HG03045 (cell line): Measurements from ENCODE around the gene TMEM158.

Experiments used
- ATAC-seq: cut with Tn5 transposase; IDR thresholded peaks from one replicate; pipeline ENCODE4 v1.9.1; 2021; ENCODE audit warnings: mild to moderate bottlenecking, moderate library complexity; ENCODE audit not compliant: unreplicated experiment

Gene TMEM158

DNA sequence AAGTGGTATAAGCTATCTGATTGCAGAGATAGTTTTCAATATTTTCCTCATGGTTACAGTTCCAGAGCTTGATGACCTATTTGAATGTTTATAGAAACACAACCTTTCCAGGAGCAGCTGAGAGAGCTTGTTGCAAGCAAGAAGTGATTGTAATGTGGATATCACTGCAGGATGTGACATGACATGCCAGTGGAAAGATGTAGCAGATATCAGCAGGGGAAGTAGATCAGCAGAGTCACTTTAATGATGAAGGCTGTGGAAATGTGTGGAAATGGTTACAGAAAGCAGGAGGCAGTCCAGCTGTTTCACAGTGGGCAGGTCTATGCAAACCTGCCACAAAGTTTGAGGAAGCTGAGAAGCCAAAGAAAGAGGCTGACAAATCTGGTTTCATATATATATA is 21.0 kb downstream of the TMEM158 start:
- ATAC-seq, result no peak

DNA sequence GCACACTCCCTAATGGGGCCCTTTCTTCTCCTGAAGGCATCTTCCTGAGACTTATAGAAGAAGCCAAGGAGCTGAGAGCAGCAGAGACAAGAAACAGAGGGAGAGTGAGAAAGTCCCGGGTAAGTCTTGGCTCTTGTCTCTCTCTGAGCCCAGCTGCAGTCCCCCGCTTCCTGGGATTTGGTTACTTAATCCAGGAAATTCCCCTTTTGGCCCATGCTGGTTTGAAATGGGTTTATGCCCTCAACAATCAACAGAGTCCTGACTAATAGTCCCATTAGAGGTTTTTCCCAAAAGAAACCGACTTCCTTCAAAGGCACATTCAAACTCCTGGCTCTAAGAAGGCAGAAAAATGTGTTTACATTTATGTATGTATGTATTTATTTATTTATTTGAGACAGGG is 22.0 kb downstream of the TMEM158 start:
- no peak for ATAC-seq

DNA sequence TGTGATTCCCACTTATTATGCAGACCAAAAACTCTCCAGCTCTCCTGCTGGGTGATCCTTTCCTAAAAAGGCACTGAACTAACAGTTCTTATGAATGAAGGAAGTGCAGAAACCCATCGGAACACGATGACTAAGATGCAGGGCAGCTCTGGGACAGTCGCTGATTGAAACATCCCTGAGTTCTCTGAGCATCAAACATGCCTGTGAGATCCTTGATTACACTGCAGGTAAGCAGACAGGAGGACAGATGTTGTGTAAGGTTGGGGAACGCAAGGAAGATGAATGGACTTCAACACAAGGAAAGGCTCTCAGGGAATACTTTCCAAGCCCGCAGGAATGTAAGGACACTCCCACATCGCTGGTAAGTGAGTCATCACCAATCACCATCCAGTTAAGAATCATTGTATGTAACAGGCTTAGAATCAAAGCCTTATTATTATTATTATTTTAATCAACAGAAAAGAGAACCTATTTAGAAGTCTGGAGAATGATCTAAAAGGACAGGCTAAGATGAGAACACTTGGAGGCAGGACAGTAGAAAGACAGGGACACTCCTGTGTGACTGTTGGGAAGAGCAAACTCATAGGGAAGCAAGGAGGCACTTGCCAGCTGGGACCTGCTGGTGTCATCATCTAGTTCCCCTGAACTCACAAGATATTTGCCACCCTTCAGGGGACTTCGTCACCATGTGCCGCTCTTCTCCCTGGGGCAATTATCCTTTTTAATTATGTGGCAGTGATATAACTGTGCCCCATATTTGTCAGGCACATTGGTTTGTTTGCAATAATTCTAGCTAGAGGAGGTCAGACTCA is 26.0 kb downstream of the TMEM158 start:
- no peak for ATAC-seq

DNA sequence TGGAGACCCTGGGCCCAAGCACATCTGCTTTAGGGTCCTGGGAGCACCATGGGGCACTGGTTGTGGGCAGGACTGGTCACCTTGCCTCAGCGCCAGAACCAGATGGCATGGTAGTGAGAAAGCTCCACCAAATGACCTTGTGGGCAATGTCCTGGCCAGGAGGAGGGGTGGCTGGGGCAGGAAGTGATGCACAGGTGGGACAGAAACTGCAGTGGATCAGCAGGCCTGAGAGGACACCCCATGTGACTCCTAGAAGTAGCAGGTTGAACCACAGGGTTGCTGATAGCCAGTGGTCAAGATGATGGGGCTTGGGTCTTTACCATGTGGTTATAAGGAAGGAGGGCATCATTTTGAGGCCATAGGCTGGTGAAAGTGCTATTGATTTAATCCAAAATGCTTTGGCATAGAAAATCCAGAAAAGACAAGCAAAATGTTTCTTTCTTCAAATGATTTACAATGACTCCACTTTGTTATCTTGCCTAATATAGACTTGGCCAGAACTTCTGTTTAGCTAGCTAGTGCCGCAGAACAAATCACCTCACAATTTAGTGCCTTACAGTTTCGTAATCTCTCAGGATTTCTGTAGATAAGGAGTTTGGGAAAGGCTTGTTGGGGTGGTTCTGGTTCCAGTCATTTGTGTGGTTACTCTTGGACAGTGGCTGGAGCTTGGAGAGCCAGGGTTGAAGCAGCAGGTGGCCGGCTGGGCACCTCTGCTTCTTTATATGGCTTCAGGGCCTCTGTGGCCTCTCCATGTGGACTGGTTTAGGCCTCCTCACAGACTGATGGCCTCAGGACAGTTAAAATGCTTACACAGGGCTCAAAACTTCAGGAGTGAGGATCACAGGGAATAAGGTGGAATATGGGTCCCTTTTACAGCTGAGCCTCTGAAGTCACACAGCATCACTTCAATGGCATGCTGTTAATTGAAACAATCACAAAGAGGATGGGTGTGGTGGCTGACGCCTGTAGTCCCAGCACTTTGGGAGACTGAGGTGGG is 27.5 kb downstream of the TMEM158 start:
- no peak for ATAC-seq

DNA sequence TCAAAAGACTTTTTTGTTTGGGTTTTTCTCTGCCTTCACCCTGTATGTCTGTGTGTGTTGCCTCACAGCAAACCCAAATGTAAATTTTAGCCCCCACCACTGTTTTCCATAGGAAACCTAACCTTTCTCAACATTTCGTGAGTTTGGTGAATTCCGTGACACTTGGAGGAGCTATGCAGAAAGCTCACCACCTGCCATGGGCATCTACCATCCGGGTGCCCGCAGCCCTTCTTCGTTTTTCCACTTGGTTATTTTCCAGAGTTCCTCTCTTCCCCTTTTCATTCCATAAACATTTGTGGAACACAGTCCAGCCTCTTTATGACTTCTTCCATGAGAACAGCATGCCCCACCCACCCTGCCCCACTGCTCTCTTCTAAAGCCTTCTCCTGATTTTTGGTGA is 31.3 kb downstream of the TMEM158 start:
- no peak for ATAC-seq

DNA sequence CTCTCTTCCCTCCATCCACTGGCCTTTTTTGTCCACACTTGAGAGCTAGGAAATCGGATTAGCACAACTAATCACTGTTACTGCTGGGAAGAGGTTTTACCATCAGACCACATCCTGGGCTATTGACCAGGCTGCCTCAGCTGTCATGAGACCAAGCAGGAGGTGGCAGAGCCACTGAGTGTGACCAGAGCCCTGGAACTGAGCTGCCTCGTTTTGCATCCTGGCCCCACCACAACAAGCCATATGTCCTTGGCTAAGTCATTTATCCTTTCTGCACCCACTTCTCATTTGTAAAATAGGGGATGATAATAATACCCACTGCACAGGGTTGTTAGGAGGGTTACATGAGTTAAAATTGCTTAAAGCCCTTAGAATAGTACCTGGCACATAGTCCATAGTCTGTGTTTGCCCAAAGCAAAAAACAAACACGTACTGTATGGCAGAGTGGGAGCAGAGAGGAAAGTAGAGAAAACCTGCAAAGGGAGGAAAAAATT is 34.1 kb downstream of the TMEM158 start:
- no peak for ATAC-seq

DNA sequence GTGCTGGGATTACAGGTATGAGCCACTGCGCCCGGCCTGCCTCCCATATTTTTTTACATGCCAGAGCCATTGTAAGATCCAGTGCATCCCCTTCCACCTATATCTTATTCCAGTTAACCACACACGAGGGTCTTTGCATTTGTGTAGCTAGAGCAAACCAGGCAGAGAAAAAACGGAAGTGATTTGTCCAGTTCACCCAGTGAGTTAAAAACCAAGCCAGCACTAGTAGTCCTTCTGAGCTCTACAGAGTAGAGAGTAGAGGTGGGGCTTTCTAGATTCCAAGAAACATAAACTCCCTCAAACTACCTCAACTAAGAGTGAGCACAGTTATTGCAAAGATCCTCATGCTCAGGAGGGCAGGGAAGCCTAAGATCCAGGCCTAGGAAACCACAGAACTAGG is 34.7 kb downstream of the TMEM158 start:
- no peak for ATAC-seq

DNA sequence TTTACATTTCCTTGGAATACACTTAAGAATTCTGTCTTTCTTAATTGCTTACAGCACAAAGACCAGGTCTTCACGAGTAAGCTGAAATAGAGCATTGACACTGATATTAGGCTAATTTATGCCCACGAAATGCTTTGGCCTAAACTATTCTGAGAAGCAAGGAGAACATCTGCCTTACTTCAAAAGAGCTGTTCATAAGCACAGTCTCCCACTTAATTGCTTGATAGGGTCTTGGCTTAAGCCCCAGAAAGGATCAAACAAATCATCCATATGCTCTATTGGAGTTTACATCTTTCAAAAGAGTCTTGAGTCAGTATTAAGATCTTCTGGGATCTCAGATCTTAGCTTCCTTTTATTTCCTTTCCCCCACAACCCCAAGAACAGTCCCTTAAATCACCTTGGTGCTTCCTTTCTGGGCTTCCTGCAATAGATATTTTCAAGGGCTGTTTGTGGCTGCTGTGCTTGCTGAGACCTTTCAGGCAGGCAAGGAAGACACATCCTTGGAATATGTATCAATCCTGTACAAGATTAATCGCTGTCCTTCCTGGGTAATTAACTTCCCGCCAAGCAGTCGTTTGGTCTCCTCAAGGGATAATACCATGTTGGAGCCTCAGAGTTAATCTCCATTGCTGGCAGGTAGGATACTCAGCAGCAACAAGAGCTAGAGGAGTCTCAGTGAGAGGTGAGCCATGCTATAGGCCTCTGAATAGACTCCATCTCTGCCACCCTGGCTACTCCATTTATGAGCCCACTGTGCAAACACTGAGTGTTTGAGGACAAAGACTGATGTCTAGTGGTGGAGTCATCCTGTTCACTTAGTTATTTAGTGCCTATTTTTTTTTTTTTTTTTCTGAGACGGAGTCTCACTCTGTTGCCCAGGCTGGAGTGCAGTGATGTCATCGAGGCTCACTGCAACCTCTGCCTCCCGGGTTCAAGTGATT is 37.1 kb downstream of the TMEM158 start:
- no peak for ATAC-seq

DNA sequence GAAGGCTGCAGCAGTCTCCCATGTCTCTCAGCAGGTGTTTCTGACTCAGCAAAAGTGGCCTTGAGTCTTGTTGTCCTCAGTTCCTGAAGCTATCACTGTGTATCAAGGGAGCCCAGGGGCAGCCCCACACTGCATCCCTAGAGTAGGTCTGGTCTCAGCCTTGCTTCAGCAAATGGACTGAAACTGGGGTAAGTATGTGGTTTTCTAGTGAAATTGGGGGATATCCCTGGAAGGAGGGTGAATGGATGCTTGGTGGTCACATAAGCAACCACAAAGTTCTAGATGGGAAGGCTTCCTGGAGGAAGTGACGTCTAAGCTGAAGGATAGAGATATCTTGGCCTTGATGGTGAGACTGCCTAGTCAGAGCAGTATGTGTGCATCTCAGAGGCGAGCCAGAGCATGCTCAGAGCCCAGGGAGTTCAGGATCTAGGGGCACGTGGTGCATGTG is 38.4 kb downstream of the TMEM158 start:
- no peak for ATAC-seq

DNA sequence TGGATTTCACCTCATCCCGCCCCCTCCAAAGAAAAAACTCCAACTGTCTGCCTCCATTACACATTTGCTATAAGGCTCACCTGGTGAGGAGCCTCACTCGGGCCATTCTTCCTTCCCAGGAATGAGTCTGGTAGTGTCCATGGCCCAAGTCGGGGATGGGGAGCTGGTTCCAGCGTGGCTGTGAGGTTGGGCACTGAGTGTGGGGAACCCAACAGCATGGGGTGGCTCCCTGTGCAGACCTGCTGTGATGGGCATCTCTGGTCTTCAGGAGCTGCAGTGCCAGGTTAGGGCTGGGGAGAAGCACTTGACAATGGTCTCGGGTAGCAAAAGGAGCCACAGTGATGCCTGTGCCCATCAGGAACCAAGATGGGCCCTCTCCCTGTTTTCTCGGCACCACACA is 39.2 kb downstream of the TMEM158 start:
- no peak for ATAC-seq

DNA sequence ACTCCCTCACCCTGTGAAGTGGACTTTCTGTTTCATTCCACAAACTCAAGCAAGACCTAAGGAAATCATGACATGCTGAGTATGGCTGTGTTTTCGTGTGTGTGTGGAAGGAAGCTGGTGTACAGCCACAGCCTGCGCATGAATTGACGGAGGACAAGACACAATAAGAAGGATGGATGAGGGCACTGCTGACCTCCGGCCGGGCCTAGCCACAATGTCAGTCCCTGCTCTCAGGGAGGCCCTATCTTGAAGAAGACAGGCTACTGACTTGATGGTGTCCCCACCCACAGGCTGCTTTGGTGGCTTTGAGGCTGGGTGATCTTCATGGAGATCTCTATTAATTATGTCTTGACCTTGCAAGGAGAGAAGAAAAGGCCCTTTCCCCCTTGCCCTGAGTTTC is 40.6 kb downstream of the TMEM158 start:
- ATAC-seq, result no peak

DNA sequence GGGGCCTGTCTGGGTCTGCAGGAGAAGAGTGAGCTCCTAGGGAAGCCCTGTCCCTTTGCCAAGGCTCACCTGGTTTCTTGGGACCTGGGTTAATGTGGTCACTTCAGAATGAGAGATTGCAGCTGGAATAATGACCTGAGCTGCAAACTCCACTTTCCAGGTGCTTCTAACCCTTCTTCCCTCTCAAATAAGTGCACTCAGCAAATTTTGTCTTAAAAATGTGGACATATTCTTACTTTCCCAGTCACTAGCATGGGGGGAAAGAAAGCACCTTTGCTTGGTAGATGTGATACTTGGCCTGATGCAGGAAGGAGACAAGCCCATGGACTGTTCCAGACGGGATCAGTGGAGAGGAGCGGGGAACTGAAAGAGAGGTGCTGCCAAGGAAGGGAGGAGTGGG is 41.0 kb downstream of the TMEM158 start:
- ATAC-seq, result no peak

DNA sequence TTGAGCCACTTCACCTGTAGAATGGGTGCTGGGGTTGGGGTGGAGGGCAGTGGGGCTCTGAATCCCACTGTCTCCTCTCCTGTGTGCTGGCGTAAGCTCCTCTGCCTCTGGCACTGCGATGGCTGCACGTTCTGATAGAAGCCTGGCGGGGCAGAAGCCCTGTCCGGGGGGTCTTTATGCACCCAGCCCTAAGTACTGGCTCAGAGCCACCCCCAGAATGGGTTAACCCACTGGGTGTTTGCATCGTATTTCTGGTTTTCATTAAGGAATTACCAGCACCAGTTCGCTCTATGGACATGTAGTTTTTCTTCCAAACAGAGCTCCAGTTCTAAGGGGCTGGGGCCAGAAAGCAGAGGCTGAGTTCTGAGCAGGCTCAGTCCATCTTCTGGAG is 42.2 kb downstream of the TMEM158 start:
- no peak for ATAC-seq

DNA sequence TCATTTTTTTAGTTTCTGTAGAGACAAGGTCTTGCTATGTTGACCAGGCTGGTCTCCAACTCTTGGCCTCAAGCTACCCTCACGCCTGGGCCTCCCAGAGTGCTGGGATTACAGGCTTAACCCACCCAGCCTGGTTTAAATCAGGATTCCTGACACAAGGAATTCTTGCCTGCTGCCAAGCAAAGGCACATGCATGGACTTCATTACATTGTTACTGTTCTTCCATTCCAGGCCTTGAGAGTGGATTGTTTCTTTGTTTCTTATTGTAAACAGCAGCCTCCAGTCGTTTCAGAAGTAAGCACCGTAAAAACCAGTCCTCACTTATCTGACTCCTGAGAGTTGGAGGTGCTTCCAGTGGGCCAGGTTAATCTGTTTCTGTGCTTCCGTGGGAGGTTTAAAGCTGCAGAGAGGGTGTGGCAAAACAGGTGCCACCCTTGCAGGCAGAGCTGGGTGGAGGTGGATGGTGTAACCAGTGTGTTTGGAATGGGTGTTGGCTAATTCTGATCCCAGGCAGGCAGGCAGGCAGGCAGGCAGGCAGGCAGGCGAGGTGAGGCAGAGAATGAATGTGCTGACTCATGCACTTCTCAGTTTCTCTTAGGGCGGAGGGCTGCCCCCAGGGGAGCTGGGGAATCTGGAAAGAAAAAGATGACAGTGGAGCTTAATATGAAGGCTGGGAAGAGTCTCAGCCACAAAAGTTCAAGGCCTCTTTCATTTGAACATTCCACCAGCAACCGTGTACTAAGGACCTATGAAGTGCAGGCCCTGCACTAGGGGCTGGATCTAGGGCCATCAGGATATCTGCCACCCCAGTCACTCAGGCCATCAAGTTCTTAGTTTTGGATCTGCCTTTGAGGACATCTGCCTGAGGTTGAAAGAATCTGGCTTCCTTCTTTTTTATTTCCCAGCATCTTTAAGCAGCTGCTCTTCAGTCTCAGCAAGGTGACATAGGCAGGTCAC is 42.9 kb downstream of the TMEM158 start:
- no peak for ATAC-seq

DNA sequence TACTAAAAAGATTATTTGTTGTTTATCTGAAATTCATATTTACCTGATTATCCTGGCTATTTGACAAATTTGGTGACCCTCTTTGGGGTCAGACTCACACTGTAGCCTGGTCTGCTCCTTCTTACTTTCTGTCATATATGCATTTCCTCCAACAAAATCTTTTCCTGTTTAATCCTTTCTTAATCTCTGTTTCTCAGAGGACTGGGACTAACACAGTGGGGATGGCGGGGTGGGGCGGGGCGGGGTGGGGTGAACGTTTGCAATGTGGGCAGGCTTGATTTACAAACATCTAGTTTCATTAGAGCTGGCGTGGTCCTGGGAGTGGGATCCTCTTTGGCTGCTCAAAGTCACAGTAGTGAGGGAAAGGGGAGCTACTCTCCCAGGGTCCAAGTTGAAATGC is 44.6 kb downstream of the TMEM158 start:
- ATAC-seq, result no peak

DNA sequence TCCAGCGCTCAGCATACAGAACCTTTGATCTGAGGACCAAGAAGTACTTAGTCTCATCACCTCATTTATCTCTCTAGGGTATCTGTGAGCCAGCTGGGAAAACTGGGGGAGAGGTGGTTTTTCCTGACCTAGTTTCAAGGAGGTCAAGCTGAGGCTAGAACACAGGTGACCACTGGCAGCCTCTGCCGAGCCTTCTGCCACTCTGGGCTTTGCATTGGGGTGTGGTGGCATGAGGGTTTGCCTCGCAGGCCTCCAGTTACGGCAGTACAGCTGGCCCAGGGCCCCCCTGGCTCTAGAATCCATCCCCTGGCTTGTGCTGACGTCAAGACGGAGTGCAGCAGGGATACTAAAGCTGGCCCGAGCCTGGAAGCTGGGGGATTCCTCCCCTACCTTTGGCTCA is 45.2 kb downstream of the TMEM158 start:
- no peak for ATAC-seq

DNA sequence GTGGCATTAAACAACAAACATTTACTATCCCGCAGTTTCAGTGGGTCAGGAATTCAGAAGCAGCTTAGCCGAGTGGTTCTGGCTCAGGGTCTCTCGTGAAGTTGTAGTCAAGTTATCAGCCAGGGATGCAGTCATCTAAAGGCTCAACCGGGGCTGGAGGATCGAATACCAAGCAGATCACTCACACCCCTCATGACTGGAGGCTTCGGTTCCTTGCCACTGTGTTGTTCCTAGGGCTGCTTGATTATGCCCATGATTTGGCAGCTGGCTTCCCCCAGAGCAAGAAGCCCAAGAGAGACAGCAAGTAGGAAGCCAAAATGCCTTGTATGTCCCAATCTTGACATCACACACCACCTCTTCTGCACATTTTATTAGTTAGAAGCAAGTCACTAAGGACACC is 46.0 kb downstream of the TMEM158 start:
- ATAC-seq, result no peak

DNA sequence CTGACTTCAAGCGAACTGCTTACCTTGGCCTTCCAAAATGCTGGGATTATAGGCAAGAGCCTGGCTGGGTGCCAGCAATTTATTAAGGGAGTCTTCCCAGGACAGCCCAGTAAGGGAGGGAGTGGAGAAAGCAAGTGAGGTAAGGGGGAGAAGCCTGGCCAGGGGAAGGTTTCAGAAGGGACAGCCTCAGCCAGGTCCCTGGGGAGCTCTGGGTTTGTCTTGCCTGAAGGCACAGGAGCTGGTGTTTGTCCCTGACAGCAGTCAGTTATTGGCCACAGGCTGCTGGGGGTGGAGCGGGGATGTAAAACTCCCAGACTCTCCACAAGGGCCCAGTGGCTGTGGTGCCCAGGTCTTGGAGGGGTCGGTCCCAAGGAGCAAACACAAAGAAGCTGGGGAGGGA is 46.9 kb downstream of the TMEM158 start:
- no peak for ATAC-seq

DNA sequence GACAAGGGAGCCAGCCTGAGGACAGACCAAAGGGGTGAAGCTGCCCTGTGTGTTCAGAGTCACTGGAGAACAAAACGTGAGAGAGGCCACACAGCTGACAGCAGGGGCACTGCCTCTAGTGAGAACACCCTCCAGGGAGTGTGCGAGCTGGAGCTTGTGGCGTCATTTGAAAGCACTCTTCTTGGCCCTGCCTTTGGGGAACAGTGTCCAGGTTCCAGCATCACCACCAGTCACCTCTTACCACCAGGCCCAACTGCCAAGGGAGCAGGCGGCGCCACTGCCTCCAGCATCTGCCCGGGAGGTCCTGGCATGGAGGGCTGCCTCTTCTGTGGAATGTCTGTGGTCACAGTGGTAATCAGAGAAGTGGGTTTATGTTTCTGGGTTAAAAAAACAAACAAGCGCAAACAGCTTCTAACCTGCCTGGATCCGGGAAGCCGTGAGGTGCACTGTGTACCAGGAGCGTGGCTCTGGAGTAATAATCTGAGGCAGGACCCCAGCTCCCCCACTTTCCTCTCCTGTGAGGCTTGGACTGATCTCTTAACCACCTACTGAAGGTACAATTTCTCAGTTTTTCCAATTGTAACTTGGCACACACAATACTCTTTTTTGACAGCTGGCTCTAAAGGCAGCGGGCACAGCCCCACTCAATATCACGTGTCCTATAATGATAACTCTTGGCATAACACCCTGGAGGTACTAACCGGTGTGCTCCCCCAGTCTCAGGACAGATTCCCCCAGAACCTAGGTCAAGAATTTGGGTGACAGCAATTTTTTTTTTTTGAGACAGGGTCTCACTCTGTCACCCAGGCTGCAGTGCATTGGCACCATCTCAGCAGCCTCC is 47.7 kb downstream of the TMEM158 start:
- no peak for ATAC-seq
